Retinal pigment epithelial cell (primary cell): ENCODE data around the gene AP1G1.
"Not testable (repeated sequence)": the region's sequence is repeated elsewhere in the genome, so short reads cannot be mapped to it uniquely, and the experiment has no call there.

Experiments used
- DNase-seq: peaks from one replicate; pipeline ENCODE4 v3.0.0-alpha.2; 2010; ENCODE audit warnings: low read depth
- H3K4me3 ChIP-seq: 2 replicates; pipeline ENCODE4 v1.5.1; 2011; ENCODE audit warnings: mild to moderate bottlenecking, low read length, control low read depth, moderate library complexity
- TF ChIP-seq, protein P1 (sequence below): conservative IDR thresholded peaks from 2 replicates; pipeline ENCODE4 v1.5.1; 2011; ENCODE audit warnings: low read depth, low read length, control low read depth, inconsistent platforms

The AP1G1 gene

DNA sequence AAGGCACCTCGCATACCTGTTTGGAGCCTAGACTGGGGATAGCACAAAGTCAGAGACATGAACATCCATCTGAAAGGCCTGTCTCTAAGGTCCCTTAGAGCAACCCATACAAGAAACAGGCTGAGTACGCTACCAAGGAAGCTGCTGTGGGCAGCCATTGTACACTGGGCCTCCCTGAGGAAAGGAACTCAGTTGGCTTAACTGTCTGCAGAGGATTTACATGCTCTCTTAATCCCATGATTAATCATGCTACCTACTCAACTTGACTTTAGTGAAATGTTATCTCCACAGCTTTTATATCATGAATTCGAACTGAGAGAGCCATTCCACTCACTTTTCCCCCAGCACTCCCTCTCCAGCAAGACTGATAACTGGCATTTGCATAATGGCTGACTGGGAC, 110.1 kb downstream of the AP1G1 start:
- TF ChIP-seq, protein P1, sequence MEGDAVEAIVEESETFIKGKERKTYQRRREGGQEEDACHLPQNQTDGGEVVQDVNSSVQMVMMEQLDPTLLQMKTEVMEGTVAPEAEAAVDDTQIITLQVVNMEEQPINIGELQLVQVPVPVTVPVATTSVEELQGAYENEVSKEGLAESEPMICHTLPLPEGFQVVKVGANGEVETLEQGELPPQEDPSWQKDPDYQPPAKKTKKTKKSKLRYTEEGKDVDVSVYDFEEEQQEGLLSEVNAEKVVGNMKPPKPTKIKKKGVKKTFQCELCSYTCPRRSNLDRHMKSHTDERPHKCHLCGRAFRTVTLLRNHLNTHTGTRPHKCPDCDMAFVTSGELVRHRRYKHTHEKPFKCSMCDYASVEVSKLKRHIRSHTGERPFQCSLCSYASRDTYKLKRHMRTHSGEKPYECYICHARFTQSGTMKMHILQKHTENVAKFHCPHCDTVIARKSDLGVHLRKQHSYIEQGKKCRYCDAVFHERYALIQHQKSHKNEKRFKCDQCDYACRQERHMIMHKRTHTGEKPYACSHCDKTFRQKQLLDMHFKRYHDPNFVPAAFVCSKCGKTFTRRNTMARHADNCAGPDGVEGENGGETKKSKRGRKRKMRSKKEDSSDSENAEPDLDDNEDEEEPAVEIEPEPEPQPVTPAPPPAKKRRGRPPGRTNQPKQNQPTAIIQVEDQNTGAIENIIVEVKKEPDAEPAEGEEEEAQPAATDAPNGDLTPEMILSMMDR, result no peak
- no peak for DNase-seq

DNA sequence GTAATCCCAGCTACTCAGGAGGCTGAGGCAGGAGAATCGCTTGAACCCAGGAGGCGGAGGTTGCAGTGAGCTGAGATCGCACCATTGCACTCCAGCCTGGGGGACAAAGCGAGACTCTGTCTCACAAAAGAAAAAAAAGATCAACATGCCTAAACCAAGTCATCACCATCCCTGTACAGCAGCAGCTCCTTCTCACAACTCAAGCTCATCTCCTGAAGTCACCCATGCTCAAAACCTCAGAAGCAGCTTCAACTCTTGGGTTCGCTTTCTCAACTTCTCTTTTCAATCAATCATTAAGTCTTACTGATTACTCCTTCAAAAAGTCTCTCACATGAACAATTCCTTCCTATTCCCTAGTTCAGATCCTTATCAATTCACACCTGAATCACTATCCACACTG, 115.5 kb downstream of the AP1G1 start:
- TF ChIP-seq, protein P1, result no peak
- no peak for DNase-seq
- no peak overlapping the region for H3K4me3 ChIP-seq

More for the DNA sequence above, 110.1 kb downstream of the AP1G1 start:
- no peak overlapping the region for H3K4me3 ChIP-seq

DNA sequence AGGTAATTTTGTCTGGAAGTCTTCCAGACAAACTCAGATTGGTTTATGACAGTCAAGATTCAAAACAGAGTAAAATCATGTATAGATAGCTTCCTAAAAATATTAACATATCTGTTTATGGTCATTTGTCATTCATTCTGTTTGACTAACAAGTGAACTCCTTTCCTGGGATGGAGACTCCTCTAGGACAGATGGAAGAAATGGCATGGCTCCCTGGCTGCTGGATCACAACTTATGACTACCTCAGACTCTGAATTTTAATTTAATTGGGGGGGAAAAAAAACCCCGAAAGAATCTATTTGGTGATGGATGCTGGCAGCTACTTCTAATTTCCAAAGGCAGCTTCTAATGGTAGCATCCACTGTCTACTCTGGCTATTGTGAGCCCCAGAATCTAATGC, 118.7 kb downstream of the AP1G1 start:
- H3K4me3 ChIP-seq, result no peak overlapping the region
- TF ChIP-seq, protein P1, result no peak
- no peak for DNase-seq

DNA sequence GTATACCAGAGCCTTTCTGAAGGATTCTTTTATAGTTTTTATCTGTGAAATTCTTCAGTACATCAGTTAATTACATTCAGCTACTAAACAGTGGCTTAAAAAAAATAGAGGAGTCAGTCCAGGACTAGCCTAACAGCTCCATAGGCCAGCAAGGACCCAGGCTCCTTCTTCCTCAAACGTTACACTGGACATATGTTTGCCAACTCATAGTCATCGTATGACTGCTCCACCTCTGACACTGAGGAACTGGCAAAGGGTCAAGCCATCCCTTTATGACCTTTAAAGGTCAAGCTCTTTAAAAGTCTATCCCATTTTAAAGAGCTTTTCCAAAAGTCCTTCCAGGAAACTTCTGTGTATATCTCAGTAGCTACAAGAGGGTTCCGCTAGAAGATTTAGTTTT, 120.8 kb downstream of the AP1G1 start:
- TF ChIP-seq, protein P1, result no peak
- no peak overlapping the region for H3K4me3 ChIP-seq
- DNase-seq, result no peak

DNA sequence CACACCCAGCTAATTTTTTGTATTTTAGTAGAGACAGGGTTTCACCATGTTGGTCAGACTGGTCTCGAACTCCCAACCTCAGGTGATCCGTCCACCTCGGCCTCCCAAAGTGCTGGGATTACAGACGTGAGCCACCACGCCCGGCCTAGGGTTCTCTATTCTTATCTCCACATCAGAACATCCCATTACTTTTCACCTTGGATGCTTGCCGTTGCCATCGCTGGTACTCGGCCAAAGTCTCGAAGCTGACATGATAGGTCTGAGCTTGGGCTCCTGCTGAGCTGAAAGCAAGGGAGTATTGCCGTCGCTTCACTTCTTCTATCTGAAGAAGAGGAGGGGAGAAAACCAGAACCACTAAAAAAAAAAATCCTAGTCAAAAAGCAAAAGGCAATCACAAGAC, 124.4 kb downstream of the AP1G1 start:
- not testable (repeated sequence) for DNase-seq, H3K4me3 ChIP-seq

DNA sequence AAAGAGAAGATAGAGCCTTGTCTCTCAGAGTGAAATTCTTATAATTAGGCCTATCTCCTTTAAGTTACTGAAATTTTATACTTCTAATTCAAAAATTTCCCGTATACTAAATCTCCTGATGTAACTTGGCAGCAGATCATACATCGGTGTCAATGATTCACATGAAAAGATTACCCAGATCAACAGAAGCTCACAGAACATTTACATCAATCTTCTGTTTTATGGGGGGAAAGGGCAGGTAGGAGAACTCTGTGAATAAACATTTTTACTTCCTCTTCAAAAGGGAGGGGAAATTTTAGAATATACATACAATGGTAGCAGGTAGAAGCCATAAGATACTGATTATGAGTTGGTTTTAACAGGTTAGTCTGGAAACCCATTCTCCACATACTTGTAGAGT, 127.3 kb downstream of the AP1G1 start:
- no peak for DNase-seq
- no peak overlapping the region for H3K4me3 ChIP-seq
- TF ChIP-seq, protein P1, result no peak
